GM13976 (cell line): ENCODE data around the gene MRPL57.
A peak's percentile ranks its signal among the peaks of the same experiment; 100 is the strongest.

Experiments
- DNase-seq: peaks from one replicate; pipeline ENCODE4 v3.0.0; 2012; ENCODE audit warnings: low spot score
- CTCF ChIP-seq: IDR thresholded peaks from 2 replicates; pipeline ENCODE4 v1.5.1; 2012; ENCODE audit warnings: borderline replicate concordance, mild to moderate bottlenecking; ENCODE audit not compliant: insufficient read depth; ENCODE audit errors: extremely low read depth, missing control alignments, control extremely low read depth
- in situ Hi-C: fragments of 300-500 bp; cut with MboI; formaldehyde crosslinking; loops from one replicate; pipeline ENCODE4 v1.12.0; 2022; ENCODE audit warnings: low sequenced_read_pairs, mixed read lengths, inconsistent platforms; ENCODE audit not compliant: unreplicated experiment

Gene MRPL57

GRCh38 chr13:21139374-21139773 is 37.1 kb upstream of the MRPL57 start:
- TF ChIP-seq CTCF, result no peak
- in situ Hi-C loops, result no loop called here
- no peak for DNase-seq

GRCh38 chr13:21142766-21143165 is 33.7 kb upstream of the MRPL57 start:
- DNase-seq, result no peak
- in situ Hi-C loops, result no loop called here
- TF ChIP-seq CTCF, result no peak

DNA sequence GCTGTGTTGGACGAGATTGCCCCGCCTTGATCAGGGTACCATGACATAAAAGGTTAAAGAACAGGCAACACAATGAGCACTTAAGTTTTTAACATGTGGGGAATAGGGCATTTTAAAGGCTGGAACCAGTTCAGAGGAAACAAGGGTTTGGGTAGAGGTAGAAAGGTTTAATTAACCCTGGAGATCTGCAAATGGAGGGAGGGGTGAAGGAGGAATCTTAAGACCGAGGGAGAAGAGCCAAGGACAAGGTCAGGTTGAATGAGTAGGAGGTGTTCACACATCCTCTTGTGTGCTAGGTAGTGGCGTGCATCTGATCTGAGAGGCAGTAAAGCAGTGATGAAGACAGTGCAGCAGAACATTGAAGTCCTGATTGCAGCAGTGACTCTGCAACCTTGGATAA is 28.6 kb upstream of the MRPL57 start:
- no peak for DNase-seq
- in situ Hi-C loops, result no loop called here
- TF ChIP-seq CTCF, result no peak

- no peak for TF ChIP-seq CTCF
- in situ Hi-C loops, result no loop called here
These were observed 27.8 kb upstream of the MRPL57 start for GRCh38 chr13:21148557-21149258.

DNA sequence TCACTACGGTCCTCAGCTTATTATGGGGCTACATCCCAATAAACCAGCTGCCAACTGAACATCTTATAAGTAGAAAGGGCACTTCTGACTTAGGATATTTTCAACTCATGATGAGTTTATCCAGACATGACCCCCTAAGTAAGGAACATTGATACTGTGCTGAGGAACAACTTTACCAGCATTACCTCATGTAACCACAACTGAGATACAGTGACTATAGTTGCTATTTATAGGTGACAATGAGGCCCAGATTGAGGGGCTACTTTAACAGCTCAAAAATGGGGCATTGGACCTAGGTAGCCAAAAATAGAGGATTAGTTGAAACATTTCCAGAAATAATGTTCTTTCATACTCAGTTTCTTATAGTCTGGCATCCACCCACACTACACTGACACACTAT is 26.9 kb upstream of the MRPL57 start:
- no peak for TF ChIP-seq CTCF
- in situ Hi-C loops, result no loop called here
- DNase-seq, result peak; percentile 29

More at GRCh38 chr13:21148557-21149258, 27.8 kb upstream of the MRPL57 start:
- DNase-seq, result no peak

GRCh38 chr13:21150013-21150412 is 26.4 kb upstream of the MRPL57 start:
- no peak for DNase-seq
- no peak for TF ChIP-seq CTCF
- in situ Hi-C loops, result no loop called here
